ENCODE measurements around the gene HIGD1A.

DNA sequence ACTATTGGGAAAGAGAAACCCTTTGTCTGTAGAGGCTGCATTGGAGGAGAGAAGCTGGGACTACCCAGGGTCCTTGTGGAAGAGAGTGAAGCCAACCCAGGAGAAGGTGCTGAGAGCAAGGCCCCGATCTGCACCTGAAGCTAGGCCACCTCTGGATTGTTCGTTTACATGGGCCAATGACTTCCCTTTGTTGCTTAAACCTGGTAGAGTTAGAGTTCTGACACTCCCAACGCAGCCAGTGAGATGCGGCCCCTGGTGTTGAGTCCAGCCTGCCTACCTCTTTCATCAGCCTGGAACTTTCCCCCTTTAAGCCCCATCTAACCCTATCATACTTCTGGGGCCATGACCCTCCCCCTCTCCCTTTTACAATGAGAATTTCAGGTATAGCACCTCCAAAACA lies 62.0 kb downstream of the HIGD1A start:
- TF ChIP-seq EZH2 (IDR thresholded peaks at IDR 0.05; ENCODE audit: low read length, unreplicated experiment) (no peak), CTCF (conservative IDR thresholded peaks at IDR 0.05; ENCODE audit: low read depth, low read length) (no peak), EZH2phosphoT487 (IDR thresholded peaks at IDR 0.05; ENCODE audit: borderline replicate concordance, low read length) (no peak)

Data from PC-3 (cell line).